Measurements from ENCODE around the gene HLF.

- peak; percentile 28 for TF ChIP-seq POLR2A (IDR thresholded peaks at IDR 0.05)
- TF ChIP-seq CTCF (IDR thresholded peaks at IDR 0.05), result peak in 2 of 4 experiments; percentile 30 to 33
Observed at GRCh38 chr17:55238179-55238930, 26.4 kb upstream of the HLF start.
